ENCODE results near the gene LRRC4C.

LRRC4C gene

DNA sequence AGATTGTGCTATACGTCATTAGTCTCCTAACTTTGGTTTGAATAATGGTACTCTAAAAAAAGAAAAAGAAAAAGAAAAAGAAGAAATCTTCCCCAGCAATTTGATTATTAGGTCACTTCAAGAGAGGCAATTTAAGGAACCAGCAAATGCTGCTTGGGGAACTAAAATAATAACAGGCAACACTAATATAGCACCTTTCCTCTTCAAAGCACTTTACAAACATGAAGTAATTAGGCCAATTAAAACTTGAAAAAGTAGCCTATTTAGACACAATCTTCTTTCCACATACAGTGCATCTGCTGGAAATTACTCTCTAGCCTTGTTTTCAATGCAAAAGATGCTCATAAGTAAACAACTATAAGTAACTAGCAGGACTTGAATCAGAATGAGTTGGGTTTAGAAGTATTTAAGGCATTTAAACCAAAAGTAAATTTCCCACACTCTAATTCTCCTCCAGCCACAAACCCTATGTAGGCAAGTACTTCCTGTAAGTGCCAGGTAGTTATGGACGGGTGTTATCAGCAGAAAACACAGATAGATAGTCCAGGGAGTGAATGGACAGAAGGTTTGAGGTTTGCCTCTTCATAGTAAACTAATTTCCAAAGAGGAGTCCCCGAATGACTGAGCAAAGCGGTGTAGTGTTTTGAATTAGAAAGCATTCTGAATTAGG lies 44.5 kb downstream of the LRRC4C start:
- no peak for DNase-seq

DNA sequence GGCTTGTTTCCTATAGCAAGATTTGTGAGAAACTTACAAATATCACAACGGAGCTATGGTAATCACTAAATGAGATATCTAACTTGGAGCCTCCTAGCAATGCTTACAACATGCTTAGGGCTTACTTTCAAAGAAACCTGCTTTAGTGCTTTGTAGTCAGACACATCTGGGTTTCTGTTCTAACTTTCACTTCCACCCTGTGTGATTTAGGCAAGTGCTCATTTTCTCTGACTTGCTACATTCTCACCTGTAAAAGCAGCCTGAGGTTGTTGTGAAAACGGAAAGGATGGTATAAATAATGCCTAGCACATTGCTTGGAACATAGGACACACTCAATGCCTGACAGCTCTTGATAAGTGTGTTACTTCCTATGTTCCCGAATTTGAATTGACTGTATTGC lies 45.6 kb downstream of the LRRC4C start:
- no peak for DNase-seq

DNA sequence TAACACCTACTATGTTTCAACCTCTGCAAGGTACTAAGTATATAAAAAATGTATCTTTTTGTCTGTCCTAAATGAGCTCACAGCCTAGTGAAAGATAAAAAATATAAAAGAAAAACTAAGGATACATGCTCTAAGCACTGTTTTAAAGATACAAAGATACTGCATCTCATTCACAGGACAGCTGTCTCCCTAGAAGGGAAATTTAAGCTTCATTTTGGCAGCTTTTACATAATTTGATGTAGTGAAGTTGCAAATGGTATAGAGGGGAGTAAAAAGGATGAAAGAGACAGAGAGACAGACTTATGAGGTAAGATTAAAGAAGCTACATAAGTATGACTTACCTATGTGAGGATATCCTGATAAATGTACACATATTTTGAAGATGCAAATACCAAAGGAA lies 53.6 kb downstream of the LRRC4C start:
- no peak for DNase-seq

DNA sequence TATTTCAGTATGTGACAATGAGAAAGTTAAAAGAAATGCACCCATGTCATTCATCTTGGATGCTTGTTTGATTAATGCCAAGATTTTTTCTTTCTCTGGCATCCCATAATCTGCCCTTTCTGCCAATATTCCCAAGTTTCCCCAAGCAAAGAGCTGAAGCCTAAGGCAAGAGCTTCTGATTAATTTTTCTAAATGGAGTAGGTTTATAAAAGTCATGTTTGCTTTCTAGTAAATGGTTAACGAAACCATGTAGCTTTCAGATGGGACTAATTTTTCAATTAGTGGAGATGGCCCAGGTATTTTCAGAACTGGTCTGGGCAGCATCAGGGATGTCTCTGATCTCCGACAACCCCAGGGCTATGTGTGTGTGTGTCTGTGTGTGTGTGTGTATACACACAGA lies 55.3 kb downstream of the LRRC4C start:
- DNase-seq, result no peak

DNA sequence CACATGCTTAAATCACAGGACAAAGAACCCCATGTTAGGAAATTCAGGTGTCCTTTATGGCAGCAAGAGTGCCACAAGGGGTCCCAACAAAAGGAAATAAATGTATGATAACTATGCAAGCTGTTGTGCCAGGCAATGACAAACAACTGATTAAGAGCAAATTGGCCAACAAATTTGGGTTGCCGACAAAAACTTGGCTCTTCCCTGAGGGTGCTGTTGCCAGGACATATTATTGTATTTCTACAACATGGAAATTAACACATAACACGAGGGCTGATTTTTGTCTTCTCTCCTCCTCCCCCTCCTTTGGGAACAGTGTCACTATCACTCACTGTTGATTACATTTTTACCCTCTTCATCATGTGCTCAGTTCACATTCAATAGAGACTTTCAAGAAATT lies 56.0 kb downstream of the LRRC4C start:
- DNase-seq, result no peak

DNA sequence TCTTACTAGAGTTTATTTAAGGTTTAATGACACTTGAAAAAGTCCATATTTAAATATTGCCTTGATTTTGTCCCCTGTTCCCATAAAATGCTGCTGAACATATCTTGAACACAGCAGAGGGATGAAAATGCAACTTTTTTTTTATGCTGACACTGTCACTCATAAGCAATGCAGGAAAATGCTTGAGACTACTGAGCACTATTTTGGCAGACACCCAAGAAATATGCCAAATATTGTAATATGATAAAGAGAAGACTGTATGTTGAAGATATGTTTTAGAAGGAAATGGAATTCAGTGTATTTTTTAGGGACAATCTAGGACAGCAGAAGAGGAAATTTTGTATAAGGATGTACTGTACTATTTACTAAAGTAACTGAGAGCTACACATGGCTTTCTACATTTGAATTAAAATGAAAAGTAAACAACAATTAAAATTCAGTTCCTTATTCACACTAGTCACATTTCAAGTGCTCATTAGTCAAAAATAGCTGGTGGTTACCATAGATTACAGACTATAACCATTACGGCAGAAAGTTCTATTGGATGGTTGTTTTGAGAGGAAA lies 58.6 kb downstream of the LRRC4C start:
- no peak for DNase-seq

DNA sequence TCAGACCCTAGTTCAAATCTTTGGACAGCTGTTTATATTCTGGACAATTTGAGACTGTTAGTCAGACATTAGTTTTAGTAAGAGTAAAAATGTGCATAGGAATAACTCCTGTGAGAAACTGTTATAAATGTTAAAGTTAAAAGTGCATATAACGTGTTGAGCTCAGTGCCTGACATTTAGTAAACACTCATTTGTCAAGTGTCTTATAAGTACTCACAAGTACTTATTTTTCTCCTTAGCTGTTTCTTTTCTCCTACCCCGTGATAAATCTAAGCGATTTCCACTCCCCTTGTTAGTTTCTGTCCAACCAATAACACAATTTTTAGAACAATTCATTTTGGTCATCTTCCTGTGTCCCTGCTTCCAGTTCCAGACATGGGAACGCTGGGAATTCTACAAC lies 59.3 kb downstream of the LRRC4C start:
- DNase-seq, result no peak

DNA sequence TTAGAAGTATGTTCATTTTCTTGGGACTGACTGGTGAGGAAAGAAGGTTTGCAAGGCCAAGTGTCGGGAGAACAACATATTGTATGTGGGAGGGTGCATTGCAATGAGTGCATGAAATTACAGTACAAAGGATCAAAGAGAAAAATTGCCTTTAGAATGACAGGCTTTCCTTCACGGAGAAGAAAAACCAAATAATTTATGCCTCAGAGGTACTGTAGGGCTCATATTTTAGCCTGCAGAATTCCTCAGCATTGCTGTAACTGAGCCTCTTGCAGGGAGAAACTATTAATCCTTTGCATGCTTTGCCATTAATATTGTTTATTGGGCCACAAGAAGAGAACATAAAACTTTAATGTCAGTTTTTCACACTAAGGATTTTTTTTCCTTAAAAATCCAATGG lies 60.1 kb downstream of the LRRC4C start:
- DNase-seq, result no peak

DNA sequence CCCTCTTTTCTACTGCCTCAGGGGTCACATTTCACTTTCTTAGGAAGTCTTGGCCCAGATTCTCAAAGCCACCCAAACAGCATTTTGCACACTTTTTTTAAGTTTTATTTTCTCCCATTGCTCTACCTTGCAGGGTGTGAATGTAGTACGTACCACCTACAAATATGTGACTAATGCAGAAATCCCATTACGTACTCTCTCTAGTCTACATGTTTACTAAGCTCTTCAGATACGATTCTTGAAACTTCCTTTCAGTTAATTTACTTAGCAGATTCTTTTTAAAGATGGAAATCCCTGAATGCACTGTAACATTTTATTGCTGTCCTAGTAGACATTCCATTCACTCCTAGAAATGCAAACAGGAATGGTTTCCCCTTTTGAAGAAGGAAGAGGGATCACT lies 61.3 kb downstream of the LRRC4C start:
- DNase-seq, result no peak

DNA sequence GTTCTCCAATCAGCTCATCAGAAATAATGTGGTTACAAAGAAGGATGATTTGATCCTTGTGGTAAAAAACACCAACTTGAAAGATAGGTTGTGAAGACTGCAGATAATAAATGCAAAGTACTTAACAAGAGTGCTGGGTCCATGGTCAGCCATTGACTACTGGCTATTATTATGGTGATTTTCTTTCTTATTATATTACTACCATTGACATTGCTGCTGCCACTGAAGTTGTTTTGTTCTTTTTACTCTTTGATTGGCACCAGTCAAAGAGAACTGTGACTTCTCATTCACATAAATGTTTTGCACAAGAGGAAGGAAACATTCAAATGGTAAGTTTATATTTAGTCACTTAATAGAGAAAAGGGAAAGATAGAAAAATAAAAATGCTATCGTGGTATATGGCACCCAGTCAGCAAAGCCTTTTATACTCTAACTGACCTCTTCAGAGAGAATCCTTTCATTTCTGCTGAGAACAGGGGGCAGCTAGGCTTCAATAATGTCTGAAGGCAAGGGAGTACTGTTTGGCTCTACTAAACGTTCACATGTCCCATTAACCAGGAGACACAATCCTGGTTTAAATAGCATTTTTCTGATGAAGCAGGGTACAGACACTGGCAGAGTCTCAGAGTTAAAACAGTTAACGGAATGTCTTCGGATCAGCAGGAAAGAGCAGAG lies 64.8 kb downstream of the LRRC4C start:
- DNase-seq, result no peak

DNA sequence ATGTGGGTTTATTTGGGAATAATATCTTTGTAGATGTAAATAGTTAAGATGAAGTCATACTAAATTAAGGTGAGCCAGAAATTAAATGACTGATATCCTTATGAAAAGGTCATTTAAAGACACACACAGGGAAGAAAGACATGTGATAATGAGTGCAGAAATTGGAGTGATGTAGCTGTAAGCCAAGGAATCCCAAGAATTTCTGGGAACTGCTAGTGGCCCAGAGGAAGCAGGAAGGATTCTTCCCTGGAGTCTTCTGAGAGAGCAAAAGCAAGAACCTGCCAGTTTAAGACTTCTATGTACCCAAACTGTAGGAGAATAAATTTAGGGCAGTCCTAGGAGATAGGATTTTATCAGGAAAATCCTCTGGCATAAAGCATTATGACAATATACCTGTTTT lies 66.9 kb downstream of the LRRC4C start:
- DNase-seq, result no peak

DNA sequence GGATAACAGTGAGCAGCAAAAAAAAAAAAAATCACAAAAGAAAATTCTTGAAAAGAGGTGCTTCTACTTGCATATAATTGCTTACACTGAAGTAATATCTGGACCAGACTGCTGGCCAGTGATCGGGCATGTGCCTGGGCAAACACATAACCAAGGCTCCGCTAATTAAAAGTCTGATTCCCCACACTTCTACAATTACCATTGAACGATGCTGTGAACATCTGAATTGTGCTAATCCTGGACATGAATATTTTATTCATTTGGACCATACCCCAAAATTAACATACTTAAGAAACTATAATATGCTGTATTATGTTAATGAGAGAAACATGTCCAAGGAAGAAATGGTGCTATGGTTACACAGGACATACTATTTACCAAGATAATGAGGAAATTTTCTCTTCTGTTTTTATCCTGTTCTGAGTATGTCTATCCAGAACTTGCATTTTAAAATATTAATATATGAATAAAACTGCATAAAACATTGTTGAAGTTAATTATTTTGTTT lies 69.8 kb downstream of the LRRC4C start:
- no peak for DNase-seq

DNA sequence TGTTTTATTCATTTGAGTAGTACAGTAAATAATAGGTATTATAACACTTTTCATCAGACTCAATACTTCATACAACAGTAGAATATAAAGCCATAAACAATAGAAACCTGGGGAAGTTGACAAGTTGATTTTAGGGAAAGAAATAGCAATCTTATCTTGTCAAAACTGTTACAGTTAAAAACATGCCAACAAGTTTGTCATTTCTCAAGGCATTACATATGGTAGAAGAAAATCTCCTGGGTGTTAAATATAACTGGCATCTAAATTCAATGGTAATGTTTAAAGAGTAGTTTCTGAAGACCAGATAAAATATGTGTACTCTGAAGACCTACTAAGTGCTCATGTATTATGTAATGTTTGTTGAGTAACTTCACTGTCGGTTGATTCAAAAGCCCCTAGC lies 75.1 kb downstream of the LRRC4C start:
- DNase-seq, result no peak

DNA sequence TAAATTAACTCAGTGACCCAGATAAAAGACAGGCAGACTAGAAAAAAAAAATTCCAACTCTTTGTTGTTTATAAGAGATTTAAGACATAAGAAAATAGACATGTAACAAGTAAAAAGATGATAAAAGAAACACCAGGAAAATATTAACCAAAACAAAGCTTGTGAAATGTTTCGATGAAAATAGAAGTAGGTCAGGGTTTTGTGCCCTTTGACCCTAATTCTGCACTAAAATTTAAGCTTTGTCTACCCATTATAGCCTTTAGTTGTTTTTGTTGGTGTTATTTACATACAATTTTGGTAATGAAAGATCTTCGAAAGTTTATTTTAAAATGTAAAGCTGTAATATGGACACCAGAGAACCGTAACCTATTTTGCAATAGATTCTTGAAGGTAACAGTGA lies 75.7 kb downstream of the LRRC4C start:
- DNase-seq, result no peak

DNA sequence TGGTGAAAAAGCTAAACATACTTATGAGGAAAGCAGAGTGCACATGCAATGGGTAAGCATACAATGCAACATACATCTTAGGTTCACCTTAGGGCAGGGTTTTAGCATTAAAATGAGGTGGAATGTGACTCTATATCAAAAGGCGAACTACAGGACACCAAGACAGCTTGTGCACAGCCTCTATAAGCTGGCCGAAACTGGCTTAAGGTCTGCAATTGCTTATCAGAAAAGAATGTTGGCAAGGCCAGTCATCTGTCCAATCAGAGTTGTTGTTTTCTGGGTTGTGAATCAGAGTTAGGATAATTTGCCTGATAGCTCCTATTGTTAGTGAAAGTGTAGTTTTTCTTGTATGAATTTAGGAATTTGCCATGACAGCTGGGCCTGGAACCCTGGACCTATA lies 76.5 kb downstream of the LRRC4C start:
- DNase-seq, result no peak

DNA sequence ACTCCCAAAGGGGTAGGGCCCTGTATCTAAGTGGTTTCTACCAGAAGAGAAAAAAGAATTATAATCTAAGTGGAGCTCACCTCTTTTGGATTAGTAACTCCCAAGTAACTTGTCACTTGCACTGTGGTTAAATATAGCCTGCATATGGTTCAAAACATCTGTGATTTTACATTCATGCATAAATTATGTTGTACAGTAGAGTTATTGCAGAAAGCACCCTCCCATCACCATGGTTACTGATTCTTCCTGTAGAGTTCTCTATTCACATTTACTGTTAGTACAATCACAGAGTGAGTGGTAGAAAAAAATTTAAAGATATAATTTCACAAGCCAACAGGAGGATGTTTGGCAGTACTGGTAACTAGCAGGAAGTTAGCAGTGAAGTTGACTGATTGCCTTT lies 80.4 kb downstream of the LRRC4C start:
- DNase-seq, result no peak

DNA sequence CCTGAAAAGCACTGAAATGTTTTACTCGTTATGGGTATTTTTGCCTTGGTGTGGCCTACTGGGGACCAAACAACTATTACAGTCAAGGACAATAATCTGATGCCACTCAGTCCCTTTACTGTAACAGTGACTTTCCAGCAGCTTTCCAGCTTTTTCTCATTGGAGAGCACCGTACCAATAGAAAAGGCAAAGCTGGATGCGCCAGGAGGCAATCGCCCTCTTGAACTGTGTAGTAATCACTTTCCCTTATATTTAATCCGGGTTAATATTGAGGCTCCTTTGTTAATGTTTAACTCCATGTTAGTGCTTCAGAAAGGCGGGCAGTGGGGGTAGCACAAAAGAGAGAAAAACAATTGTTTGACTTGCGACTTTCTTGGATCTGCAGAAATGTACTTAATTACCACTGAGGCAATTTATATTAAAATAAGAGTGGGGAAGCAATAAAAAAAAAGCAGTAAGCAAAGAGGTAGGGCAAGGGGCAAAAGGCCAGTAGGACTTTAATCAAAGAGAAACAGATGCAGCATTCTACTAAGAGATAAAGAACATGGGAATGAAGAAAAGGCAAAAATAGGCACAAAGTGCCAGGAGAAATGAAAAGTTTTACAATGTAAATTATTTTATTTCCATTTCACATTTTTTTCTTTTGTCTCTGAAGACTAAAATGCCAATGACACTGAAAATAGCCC lies 81.6 kb downstream of the LRRC4C start:
- no peak for DNase-seq

DNA sequence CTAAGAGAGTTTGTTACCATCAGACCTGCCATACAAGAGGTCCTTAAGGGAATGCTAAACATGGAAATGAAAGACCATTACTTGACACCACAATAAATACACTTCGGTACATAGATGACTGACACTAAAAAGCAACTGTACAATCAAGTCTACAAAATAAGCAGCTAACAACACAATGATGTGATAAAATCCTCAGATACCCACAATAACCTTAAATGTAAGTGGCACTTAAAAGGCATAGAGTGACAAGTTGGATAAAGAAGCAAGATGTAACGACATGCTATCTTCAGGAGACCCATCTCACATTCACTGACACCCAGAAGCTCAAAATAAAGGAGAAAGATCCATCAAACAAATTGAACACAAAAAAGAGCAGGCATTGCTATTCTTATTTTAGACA lies 107.6 kb downstream of the LRRC4C start:
- no peak for DNase-seq

DNA sequence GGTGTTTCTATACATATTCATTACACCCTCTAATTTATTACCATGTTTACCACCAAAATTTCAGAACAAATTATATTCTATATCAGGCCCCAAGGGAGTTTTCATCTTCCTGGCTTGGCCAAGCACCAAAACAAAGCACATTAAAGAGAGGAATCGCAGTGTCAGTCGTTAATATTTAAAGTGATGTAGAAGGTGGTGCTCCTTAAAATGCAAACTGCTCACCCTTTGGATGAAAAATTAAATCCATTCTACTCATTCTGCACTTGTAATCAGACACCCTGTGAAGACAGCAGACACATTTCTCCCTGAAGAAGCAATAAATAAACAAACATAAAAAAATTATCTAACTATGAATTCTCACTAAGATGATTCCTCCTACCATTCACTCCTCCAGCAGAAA lies 113.4 kb downstream of the LRRC4C start:
- DNase-seq, result no peak

DNA sequence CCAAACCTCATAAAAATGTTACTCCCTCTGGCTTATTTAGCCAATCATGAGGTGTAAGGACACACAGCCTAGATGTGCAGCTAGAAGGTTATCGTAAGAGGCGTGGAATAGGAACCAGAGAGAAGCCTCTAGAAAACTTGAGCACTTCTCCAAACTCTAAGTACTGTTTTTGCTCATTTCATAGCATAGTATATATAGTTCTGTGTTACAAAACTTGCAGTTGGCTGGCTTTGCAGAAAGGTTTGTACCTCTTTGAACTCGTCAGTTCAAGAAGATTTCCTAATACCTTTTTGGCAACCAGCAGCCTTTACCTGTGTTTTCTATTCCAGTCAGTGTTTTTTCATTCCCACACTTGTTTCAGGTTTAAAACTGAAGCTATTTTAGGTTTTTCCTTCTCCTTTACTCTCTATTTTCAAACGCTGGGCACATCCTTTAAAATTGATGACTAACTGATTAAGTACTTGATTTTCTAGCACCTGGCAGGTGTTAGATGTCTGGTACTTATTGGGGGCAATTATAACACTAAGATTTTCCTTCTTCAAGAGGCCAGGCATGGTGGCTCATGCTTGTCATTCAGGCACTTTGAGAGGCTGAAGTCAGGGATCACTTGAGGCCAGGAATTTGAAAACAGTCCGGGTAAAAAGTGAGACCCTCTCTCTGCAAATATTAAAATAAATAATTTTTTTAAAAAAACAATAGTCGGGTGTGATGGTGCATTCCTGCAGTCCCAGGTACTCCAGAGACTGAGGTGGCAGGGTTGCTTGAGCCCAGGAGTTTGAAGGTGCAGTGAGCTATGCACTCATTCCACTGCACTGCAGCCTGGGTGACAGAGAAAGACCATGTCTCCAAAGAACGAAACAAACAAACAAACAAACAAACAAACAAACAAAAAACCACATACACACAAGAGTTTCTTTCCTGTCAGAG lies 125.2 kb downstream of the LRRC4C start:
- no peak for DNase-seq

DNA sequence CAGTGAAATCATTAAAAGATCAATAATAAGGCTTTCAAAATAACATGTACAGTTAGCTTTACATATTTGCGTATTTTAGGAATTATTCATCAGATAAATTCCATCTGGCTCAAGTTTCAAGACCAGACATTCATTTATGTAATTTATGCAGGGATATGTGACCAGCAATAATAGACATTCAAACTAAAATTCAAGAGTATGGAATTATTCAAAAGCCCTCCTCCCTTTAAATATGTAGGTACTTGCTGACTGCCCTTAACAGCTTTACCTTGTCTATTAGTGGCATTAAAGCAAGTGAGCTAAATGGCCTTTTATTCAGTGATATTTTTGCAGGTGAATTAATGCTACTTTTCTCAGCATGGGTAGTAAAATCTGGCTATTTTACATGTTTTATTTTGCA lies 126.1 kb downstream of the LRRC4C start:
- DNase-seq, result no peak

DNA sequence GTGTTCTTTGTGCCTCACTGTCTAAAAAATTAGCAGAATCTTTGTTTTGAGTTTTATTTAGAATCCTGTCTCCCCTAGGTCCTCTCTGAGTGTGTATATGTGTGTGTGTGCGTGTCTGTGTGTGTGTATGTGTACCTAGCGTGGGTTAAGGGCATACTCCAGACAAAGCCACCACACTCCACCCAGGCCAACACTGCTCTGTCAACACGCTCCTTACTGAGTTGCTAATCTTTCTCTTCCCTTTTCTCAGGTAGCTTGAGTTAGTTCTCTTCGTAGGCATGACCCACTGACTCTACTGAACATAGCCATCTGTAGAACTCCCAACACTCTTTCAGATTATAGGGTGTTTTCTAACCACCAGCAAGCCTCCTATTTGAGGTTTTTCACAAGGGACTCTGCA lies 131.1 kb downstream of the LRRC4C start:
- DNase-seq, result no peak

DNA sequence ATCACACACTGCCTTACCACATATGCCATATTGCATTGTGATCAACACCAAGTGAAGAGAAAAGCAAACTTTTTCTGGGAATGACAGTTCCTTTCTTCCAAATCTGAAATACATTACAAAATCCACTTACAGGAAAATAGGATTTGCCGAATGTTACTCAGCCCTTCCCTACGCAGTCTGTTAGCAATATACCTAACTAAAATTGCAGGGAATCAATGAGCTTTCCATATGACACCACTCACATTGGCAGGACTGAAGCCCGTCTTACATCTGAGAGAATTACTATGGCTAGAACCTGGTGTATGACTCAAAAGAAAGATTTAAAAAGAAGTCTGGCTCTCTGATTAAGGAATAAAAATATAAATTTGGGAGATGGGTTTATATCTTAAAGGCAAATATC lies 136.0 kb downstream of the LRRC4C start:
- DNase-seq, result no peak
